Right lobe of liver (tissue), 4 donors: Measurements from ENCODE around the gene OR4D1.

Experiments used
- POLR2A ChIP-seq: fragments of 450-650 bp; IDR thresholded peaks from one replicate; pipeline ENCODE4 v1.6.1; 2017; ENCODE audit warnings: antibody characterized with exemption, mild to moderate bottlenecking
- TF ChIP-seq, protein P1 (sequence below), 4 donors: fragments of 200-600 bp in 3 of 4; fragments of 450-650 bp in 1 of 4; IDR thresholded peaks; one replicate each; pipeline versions ENCODE4 v1.5.1 to v1.8.0; 2016 to 2022; ENCODE audit warnings: antibody characterized with exemption in 4 of 4, mild to moderate bottlenecking in 2 of 4
- donor health status: DM: no; HTN: no; CAD: no.
- donor health status: DM: no; HTN: no; CAD: no.
- donor health status: DM: no; HTN: yes; CAD: no.

DNA sequence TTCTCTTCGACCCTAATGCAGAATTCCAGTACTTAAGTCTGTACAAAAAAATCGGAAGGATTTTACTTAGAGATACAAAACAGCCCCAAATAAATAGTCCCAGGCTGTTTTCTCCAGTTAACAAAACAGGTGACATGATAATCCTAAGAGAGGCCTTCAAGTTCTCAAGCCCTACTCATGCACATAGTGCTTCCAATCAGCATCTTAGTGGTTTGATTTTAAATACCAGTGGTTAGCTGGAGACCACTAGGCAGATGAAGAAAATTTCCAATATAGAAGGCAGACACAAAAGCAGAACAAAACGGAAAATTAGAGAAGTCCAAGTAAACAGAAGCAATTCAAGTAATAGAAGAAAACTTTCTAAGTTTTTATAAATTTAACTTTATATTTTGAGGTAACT, 13.4 kb downstream of the OR4D1 start:
- TF ChIP-seq, protein P1, sequence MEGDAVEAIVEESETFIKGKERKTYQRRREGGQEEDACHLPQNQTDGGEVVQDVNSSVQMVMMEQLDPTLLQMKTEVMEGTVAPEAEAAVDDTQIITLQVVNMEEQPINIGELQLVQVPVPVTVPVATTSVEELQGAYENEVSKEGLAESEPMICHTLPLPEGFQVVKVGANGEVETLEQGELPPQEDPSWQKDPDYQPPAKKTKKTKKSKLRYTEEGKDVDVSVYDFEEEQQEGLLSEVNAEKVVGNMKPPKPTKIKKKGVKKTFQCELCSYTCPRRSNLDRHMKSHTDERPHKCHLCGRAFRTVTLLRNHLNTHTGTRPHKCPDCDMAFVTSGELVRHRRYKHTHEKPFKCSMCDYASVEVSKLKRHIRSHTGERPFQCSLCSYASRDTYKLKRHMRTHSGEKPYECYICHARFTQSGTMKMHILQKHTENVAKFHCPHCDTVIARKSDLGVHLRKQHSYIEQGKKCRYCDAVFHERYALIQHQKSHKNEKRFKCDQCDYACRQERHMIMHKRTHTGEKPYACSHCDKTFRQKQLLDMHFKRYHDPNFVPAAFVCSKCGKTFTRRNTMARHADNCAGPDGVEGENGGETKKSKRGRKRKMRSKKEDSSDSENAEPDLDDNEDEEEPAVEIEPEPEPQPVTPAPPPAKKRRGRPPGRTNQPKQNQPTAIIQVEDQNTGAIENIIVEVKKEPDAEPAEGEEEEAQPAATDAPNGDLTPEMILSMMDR (IDR thresholded peaks at IDR 0.05) = no peak
- no peak for TF ChIP-seq POLR2A
